Colonic mucosa (tissue), 4 donors: ENCODE results near the gene CCNL1. TPM values are rescaled to one million over a fixed set of nuclear protein-coding genes. Genes with fewer than 3 reads are reported as not detected.
"Not testable (repeated sequence)": the region's sequence is repeated elsewhere in the genome, so short reads cannot be mapped to it uniquely, and the experiment has no call there.

Source experiments
- DNase-seq: peaks from one replicate; pipeline ENCODE4 v3.0.0-alpha.2; 2020
- H3K27ac ChIP-seq: fragments of 200-600 bp; one replicate; pipeline ENCODE4 v1.8.0; 2021
- H3K27me3 ChIP-seq: fragments of 200-600 bp; one replicate; pipeline ENCODE4 v1.8.0; 2021
- H3K36me3 ChIP-seq: fragments of 200-600 bp; one replicate; pipeline ENCODE4 v1.8.0; 2021
- H3K4me1 ChIP-seq: fragments of 200-600 bp; one replicate; pipeline ENCODE4 v1.8.0; 2021; ENCODE audit warnings: mild to moderate bottlenecking
- H3K4me3 ChIP-seq: fragments of 200-600 bp; one replicate; pipeline ENCODE4 v1.8.0; 2021
- H3K9ac ChIP-seq, 2 donors: one replicate each; pipeline ENCODE4 v1.7.0; 2013; ENCODE audit warnings: control low read depth in 2 of 2, low read depth in 2 of 2, low read length in 2 of 2
- H3K9me3 ChIP-seq: fragments of 200-600 bp; one replicate; pipeline ENCODE4 v1.8.0; 2021
- CTCF ChIP-seq: fragments of 200-600 bp; IDR thresholded peaks from one replicate; pipeline ENCODE4 v1.8.0; 2022; ENCODE audit warnings: antibody characterized with exemption, mild to moderate bottlenecking
- intact Hi-C: fragments of 100-400 bp; cut with DNase I; formaldehyde crosslinking; loops from one replicate; pipeline ENCODE4 v1.14.1; 2022
- total RNA-seq, 2 donors: library from RNA; stranded (reverse); fragmentation: NEBNext Ultra II Directional in 1 of 2; extraction: Animal tissue kit (Norgen Biotek cat#: 25700) in 1 of 2; gene quantifications; one replicate each; pipeline ENCODE4 v1.2.1, GENCODE V29; 2021
- donor health status: healthy.
- donor health status: DM: no; HTN: no; CAD: no.
- donor health status: DM: no; HTN: no; CAD: no.

Gene CCNL1
- total RNA-seq, 2 donors from 2014 or later = 76.4 to 103 TPM

- Histone ChIP-seq H3K27me3 (no peaks in the 10 kb centered on the region), H3K27ac (no peak overlapping the region), H3K9me3 (no peaks in the 10 kb centered on the region), H3K4me1 (no peaks in the 10 kb centered on the region), H3K4me3 (no peak overlapping the region), H3K9ac (no peak overlapping the region), H3K36me3 (no peaks in the 10 kb centered on the region)
- intact Hi-C loops = no loop called here
- no peak for TF ChIP-seq CTCF
- no peak for DNase-seq
These were observed 19.4 kb upstream of the CCNL1 start for GRCh38 chr3:157179365-157179803.

- H3K4me1 ChIP-seq, H3K36me3 ChIP-seq, DNase-seq, intact Hi-C loops, H3K4me3 ChIP-seq, H3K27me3 ChIP-seq, H3K9me3 ChIP-seq, H3K27ac ChIP-seq, H3K9ac ChIP-seq: not testable (repeated sequence)
These were observed 18.8 kb upstream of the CCNL1 start for GRCh38 chr3:157178503-157179364.

- H3K4me1 ChIP-seq, H3K9me3 ChIP-seq, H3K27ac ChIP-seq, DNase-seq, H3K27me3 ChIP-seq, H3K9ac ChIP-seq, H3K36me3 ChIP-seq, intact Hi-C loops, H3K4me3 ChIP-seq: not testable (repeated sequence)
These were observed 18.0 kb upstream of the CCNL1 start for GRCh38 chr3:157177801-157178453.

GRCh38 chr3:157176934-157177333 lies 17.0 kb upstream of the CCNL1 start:
- H3K9me3 ChIP-seq = no peaks in the 10 kb centered on the region
- H3K36me3 ChIP-seq = no peaks in the 10 kb centered on the region
- H3K4me1 ChIP-seq = no peaks in the 10 kb centered on the region
- no peak overlapping the region for H3K27ac ChIP-seq
- no peak for DNase-seq
- H3K9ac ChIP-seq = no peak overlapping the region
- intact Hi-C loops = no loop called here
- no peak for TF ChIP-seq CTCF
- H3K4me3 ChIP-seq = no peak overlapping the region
- no peaks in the 10 kb centered on the region for H3K27me3 ChIP-seq

- peak overlapping the region; percentile 66 to 94 for H3K9ac ChIP-seq
- TF ChIP-seq CTCF = no peak
- no peaks in the 10 kb centered on the region for H3K27me3 ChIP-seq
- DNase-seq = peak; percentile 45
- peak overlapping the region; percentile 50 for H3K4me3 ChIP-seq
- no peaks in the 10 kb centered on the region for H3K36me3 ChIP-seq
- intact Hi-C loops = loop anchor here (1.0 kb wide), 1 partner anchor 16 kb away; the partner anchor contains the start of gene CCNL1
- no peaks in the 10 kb centered on the region for H3K9me3 ChIP-seq
- H3K4me1 ChIP-seq = no peaks in the 10 kb centered on the region
- H3K27ac ChIP-seq = peak overlapping the region; percentile 93
These were observed 16.0 kb upstream of the CCNL1 start for GRCh38 chr3:157175691-157176507.
